ENCODE data around the gene SENP1.

SENP1 gene

DNA sequence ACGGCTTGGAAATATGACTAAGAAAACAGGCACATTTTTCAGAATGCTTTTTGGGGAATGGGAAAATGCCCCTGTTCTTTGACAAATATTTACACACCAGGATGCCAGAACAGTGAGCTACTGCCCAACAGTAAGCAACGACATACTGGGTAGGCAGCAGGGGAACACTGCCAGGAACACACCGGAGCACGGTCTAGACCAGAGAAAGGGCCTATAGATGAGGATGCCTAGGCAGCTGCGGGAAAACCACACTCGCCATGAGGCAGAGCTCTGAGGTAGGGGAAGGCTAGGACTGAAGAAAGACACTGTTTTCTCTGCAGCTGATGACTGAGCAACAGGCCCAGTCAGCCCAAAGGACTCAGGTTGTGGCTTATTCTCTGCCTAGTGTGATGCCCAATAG is 55.7 kb downstream of the SENP1 start:
- peaks cover 49% of the 10 kb centered on the region for H3K36me3 ChIP-seq (ENCODE audit: control insufficient read depth, insufficient read depth, low read length)
- H3K9me3 ChIP-seq (ENCODE audit: control insufficient read depth, insufficient read depth, low read length) = no peaks in the 10 kb centered on the region
- no peak overlapping the region for H3K27ac ChIP-seq (ENCODE audit: low read depth, low read length)
- H3K4me3 ChIP-seq (ENCODE audit: low read depth, low read length) = no peak overlapping the region
- H3K9ac ChIP-seq (ENCODE audit: low read depth, low read length) = no peak overlapping the region
- H3K27me3 ChIP-seq (ENCODE audit: control insufficient read depth, insufficient read depth, low read length) = no peaks in the 10 kb centered on the region
- no peaks in the 10 kb centered on the region for H3K4me1 ChIP-seq (ENCODE audit: control insufficient read depth, insufficient read depth, low read length)

DNA sequence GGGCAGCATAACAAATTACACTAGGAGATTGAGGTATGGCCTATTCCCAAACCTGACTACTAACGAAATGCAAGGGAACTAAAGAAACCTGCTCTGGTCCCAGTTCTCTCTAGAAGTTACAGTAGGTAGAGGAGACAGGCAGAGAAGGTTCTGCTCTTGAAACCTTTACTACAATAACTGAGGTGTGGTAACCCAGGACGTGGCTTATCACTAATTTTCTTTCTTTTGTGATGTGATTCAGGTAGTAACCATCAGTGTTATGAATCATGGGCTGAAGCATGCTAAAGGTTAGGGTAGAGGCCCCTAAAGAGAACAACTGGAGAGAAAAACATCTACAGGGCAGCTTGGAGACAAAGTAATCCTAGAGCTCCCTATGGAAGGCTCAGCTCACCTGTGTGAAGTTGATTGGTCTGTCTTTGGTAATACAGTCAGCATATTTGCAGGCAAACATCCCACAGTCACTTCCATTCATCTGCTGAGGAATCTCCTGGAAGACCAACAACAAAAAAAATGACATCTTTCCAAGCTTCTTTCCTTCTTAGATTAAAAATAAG is 59.8 kb downstream of the SENP1 start:
- H3K9me3 ChIP-seq (ENCODE audit: control insufficient read depth, insufficient read depth, low read length) = no peaks in the 10 kb centered on the region
- H3K36me3 ChIP-seq (ENCODE audit: control insufficient read depth, insufficient read depth, low read length) = peaks cover 69% of the 10 kb centered on the region
- no peaks in the 10 kb centered on the region for H3K4me1 ChIP-seq (ENCODE audit: control insufficient read depth, insufficient read depth, low read length)
- H3K27me3 ChIP-seq (ENCODE audit: control insufficient read depth, insufficient read depth, low read length) = no peaks in the 10 kb centered on the region
- H3K9ac ChIP-seq (ENCODE audit: low read depth, low read length) = no peak overlapping the region
- H3K4me3 ChIP-seq (ENCODE audit: low read depth, low read length) = no peak overlapping the region
- no peak overlapping the region for H3K27ac ChIP-seq (ENCODE audit: low read depth, low read length)

DNA sequence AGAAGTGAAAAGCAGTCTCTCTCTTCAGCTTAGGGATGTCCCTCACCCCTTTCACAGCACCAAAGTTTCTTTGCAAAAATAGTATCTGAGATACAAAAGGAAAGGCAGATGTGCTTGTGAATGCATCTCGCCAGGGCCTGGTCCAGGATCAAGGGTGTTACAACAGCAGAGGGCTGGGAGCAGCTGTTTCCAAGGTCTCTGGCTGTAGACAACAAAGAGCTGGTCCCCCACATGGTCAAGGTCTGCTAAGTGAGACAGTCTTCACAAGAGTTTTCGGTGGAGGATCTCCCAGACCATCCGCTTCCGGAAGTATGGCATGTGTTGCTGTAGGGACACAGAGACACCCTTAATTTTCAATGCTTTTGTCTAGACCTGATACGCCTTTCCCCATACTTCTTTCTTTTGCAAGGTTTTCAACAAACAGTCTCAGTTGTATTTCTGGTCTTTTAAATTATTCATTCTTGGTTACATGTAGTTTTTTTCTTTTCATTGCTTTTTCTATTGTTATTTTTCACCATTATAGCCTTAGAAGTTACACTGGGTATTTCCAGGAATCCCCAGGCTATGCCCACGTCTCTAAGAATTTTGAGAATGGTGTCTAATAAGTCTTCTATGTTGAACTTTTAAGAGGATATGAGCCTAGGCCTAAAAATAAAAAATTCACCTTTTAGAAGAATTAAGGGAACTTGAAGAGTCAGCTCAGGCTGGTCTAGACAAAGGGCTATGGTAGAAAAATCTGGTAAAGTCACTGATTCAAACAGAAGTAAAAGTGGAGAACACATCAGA is 60.6 kb downstream of the SENP1 start:
- peaks cover 69% of the 10 kb centered on the region for H3K36me3 ChIP-seq (ENCODE audit: control insufficient read depth, insufficient read depth, low read length)
- no peaks in the 10 kb centered on the region for H3K4me1 ChIP-seq (ENCODE audit: control insufficient read depth, insufficient read depth, low read length)
- H3K4me3 ChIP-seq (ENCODE audit: low read depth, low read length) = no peak overlapping the region
- H3K9ac ChIP-seq (ENCODE audit: low read depth, low read length) = no peak overlapping the region
- H3K27ac ChIP-seq (ENCODE audit: low read depth, low read length) = no peak overlapping the region
- H3K9me3 ChIP-seq (ENCODE audit: control insufficient read depth, insufficient read depth, low read length) = no peaks in the 10 kb centered on the region
- no peaks in the 10 kb centered on the region for H3K27me3 ChIP-seq (ENCODE audit: control insufficient read depth, insufficient read depth, low read length)

DNA sequence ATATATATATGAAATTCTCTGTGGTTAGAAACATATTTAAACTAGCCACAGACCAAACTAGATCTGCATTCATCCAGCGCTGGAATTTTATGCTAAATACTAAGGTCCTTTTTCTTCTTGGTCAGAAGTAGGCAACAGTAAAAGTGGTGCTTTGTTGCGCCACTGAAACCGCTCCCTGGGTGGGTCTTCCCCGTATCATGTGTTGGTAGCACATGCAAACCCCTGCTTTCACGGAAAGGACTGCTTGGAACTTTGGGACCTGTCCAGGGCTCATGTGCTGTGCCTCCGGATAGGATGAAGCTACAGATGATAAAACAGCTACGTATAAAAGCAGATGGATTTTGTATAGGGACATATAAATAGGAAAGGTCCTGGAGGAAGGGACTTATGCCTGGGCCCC is 61.5 kb downstream of the SENP1 start:
- H3K27me3 ChIP-seq (ENCODE audit: control insufficient read depth, insufficient read depth, low read length) = peaks cover 6% of the 10 kb centered on the region; the same call in 1 of the 2 replicates
- H3K27ac ChIP-seq (ENCODE audit: low read depth, low read length) = no peak overlapping the region
- H3K4me1 ChIP-seq (ENCODE audit: control insufficient read depth, insufficient read depth, low read length) = no peaks in the 10 kb centered on the region
- no peak overlapping the region for H3K9ac ChIP-seq (ENCODE audit: low read depth, low read length)
- no peak overlapping the region for H3K4me3 ChIP-seq (ENCODE audit: low read depth, low read length)
- no peaks in the 10 kb centered on the region for H3K9me3 ChIP-seq (ENCODE audit: control insufficient read depth, insufficient read depth, low read length)
- peaks cover 65% of the 10 kb centered on the region for H3K36me3 ChIP-seq (ENCODE audit: control insufficient read depth, insufficient read depth, low read length)

DNA sequence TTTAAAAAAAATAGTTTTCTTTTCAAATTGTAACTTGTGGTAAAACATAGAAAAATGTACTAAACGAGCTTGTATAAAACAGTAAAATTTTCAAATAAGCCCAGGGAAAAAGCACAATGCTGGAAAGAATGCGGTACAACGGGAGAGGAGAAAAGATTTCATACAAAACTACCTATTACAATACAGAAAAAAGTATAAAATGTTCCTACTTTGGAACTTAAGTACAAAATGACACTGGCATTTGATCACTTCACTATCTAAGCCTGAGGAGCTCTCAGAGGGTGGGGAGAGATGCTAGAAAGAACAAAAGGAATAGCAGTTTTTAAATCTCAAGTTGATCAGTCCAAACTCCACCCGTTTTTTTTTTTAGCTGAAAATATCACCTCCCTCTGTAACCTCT is 62.1 kb downstream of the SENP1 start:
- peaks cover 6% of the 10 kb centered on the region; the same call in 1 of the 2 replicates for H3K27me3 ChIP-seq (ENCODE audit: control insufficient read depth, insufficient read depth, low read length)
- H3K36me3 ChIP-seq (ENCODE audit: control insufficient read depth, insufficient read depth, low read length) = peaks cover 59% of the 10 kb centered on the region
- no peak overlapping the region for H3K4me3 ChIP-seq (ENCODE audit: low read depth, low read length)
- no peak overlapping the region for H3K27ac ChIP-seq (ENCODE audit: low read depth, low read length)
- H3K9me3 ChIP-seq (ENCODE audit: control insufficient read depth, insufficient read depth, low read length) = no peaks in the 10 kb centered on the region
- H3K4me1 ChIP-seq (ENCODE audit: control insufficient read depth, insufficient read depth, low read length) = no peaks in the 10 kb centered on the region
- no peak overlapping the region for H3K9ac ChIP-seq (ENCODE audit: low read depth, low read length)

DNA sequence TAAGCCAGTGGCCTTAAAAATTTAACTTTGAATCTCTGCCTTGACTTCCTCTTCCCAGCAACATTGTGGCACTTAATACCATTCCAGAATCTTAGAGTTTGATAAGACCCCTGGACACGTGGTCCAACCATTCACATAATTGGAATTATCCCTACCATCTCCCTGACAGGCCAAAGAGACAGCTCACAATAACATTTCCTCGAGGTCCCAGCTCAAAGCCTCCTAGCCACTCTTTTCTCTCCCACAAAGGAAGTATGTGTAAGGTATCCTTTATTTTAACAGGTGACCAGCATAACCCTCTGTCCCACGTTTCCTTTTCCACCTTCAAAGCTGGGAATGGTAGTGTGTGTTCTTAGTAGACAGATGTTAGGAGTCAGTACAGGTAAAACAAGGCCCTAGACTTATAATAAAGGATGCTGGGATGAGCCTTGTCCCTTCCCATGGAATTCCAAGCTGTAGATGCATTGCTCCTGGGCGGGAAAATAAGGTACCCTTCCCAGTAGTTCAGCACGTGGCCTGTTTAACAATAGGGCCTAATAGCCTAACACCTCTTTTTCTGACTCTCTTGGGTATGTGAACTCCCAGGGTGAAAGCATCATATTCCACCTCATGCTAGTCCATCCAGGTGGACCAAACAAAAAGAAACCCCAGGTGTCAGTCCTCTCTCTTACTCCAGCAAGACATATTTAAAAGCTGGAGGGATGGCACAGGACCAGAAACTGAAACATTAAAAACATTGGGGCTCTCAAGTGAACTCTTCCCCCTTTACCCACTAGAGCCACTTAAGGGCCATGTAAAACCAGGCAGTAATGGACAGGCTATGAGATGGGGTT is 64.1 kb downstream of the SENP1 start:
- peaks cover 40% of the 10 kb centered on the region for H3K36me3 ChIP-seq (ENCODE audit: control insufficient read depth, insufficient read depth, low read length)
- peaks cover 23% of the 10 kb centered on the region for H3K27me3 ChIP-seq (ENCODE audit: control insufficient read depth, insufficient read depth, low read length)
- peaks cover 12% of the 10 kb centered on the region for H3K4me1 ChIP-seq (ENCODE audit: control insufficient read depth, insufficient read depth, low read length)
- H3K4me3 ChIP-seq (ENCODE audit: low read depth, low read length) = no peak overlapping the region
- no peak overlapping the region for H3K9ac ChIP-seq (ENCODE audit: low read depth, low read length)
- no peak overlapping the region for H3K27ac ChIP-seq (ENCODE audit: low read depth, low read length)
- H3K9me3 ChIP-seq (ENCODE audit: control insufficient read depth, insufficient read depth, low read length) = no peaks in the 10 kb centered on the region

DNA sequence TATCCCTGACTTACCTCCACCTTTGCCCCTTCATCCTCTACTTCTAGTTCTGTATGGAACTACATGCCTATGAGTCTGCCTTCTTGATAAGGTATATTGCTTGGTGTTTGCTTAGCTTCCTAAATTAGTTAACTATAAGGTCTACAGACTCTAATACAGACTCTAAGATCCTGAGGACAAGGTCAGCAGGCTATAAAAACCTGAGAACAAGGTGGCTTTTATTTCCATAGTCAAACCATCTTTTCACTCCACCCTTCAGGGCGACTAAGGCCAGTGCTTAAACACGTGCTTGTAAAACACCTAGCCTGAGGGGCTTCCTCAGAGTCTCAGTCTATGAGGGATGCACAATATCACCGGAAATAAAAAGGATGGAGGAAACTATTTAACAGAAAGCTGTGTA is 65.5 kb downstream of the SENP1 start:
- H3K4me1 ChIP-seq (ENCODE audit: control insufficient read depth, insufficient read depth, low read length) = peaks cover 16% of the 10 kb centered on the region
- H3K9me3 ChIP-seq (ENCODE audit: control insufficient read depth, insufficient read depth, low read length) = no peaks in the 10 kb centered on the region
- peaks cover 37% of the 10 kb centered on the region for H3K27me3 ChIP-seq (ENCODE audit: control insufficient read depth, insufficient read depth, low read length)
- H3K36me3 ChIP-seq (ENCODE audit: control insufficient read depth, insufficient read depth, low read length) = peaks cover 25% of the 10 kb centered on the region
- H3K27ac ChIP-seq (ENCODE audit: low read depth, low read length) = no peak overlapping the region
- no peak overlapping the region for H3K9ac ChIP-seq (ENCODE audit: low read depth, low read length)
- no peak overlapping the region for H3K4me3 ChIP-seq (ENCODE audit: low read depth, low read length)

DNA sequence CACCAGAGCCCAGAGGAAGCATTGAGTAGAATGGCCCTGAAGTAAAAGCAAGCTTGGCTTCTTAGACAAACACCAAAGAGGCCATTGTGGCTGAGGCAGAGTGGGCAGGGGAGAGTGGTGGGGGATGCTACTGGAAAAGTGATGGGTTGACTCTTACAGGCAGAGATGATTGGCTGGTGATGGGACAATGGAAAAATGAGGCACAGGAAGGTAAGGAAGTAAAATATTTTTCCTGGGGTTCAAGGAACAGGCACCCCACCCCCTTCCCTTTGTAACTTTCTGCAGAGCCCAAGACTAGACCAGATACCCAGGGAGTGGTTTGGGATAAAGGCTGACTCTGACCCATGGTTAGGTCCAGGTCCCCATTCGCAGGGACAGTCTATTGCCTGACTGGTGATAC is 66.7 kb downstream of the SENP1 start:
- Histone ChIP-seq H3K9ac (ENCODE audit: low read depth, low read length) (no peak overlapping the region), H3K36me3 (ENCODE audit: control insufficient read depth, insufficient read depth, low read length) (peaks cover 13% of the 10 kb centered on the region), H3K27me3 (ENCODE audit: control insufficient read depth, insufficient read depth, low read length) (peaks cover 49% of the 10 kb centered on the region), H3K4me1 (ENCODE audit: control insufficient read depth, insufficient read depth, low read length) (peaks cover 16% of the 10 kb centered on the region), H3K4me3 (ENCODE audit: low read depth, low read length) (no peak overlapping the region), H3K27ac (ENCODE audit: low read depth, low read length) (no peak overlapping the region), H3K9me3 (ENCODE audit: control insufficient read depth, insufficient read depth, low read length) (no peaks in the 10 kb centered on the region)

DNA sequence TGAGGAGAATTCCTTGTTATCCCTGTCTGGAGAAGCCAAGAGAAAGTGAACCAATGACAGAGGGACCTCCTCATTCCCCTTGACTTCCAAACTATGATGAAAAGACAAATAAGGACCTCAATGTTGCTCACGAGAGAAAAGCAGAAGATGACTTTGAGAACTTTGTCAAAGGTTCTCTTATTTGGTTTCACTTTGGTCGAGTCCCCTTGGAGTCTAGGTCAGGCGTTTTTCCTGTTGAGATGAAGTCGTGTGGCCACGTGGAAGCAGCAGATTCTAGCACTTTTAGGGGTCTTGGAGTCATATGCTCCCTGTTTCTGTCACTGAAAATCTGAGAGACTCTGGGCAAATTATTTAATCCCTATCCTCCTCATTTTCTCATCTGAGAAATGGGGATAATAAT is 67.8 kb downstream of the SENP1 start:
- Histone ChIP-seq H3K9me3 (ENCODE audit: control insufficient read depth, insufficient read depth, low read length) (no peaks in the 10 kb centered on the region), H3K27ac (ENCODE audit: low read depth, low read length) (peak overlapping the region; percentile 86), H3K9ac (ENCODE audit: low read depth, low read length) (peak overlapping the region; percentile 74), H3K36me3 (ENCODE audit: control insufficient read depth, insufficient read depth, low read length) (peaks cover 3% of the 10 kb centered on the region; the same call in 1 of the 2 replicates), H3K27me3 (ENCODE audit: control insufficient read depth, insufficient read depth, low read length) (peaks cover 59% of the 10 kb centered on the region), H3K4me1 (ENCODE audit: control insufficient read depth, insufficient read depth, low read length) (peaks cover 16% of the 10 kb centered on the region), H3K4me3 (ENCODE audit: low read depth, low read length) (peak overlapping the region; percentile 49)

DNA sequence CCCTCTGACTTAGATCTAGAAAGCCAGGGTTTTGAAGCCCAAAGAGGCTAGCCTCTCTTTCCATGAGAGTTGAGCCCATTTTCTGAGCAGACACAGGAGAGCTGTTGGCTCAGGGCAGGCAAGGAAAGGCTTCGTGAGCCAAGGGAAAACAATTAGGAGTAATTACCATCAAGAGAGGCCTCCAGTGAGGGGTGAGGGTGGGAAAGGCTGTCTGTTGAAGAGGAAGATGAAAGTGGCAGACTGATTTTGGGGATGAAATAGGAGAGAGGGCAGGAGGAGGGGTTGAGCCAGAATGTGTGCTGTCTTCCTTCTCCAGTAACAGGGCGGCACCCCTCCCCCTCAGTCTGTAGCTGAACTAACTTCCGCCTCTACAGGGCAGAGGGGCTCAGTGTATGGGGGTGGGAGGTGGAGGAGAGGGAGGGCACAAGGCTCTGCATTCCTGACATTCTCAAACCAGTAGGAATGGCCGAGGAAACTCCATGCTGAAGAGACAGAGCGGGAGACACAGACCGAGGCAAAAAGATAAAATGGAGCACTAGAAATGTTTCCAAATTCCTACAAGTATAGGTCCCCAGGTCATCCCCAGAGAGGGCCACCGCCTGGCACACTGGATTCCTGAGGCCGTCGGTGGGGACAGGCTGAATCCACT is 68.5 kb downstream of the SENP1 start:
- H3K36me3 ChIP-seq (ENCODE audit: control insufficient read depth, insufficient read depth, low read length) = no peaks in the 10 kb centered on the region
- peak overlapping the region; percentile 74 for H3K9ac ChIP-seq (ENCODE audit: low read depth, low read length)
- peak overlapping the region; percentile 49 for H3K4me3 ChIP-seq (ENCODE audit: low read depth, low read length)
- H3K4me1 ChIP-seq (ENCODE audit: control insufficient read depth, insufficient read depth, low read length) = peaks cover 16% of the 10 kb centered on the region
- H3K9me3 ChIP-seq (ENCODE audit: control insufficient read depth, insufficient read depth, low read length) = no peaks in the 10 kb centered on the region
- H3K27ac ChIP-seq (ENCODE audit: low read depth, low read length) = peak overlapping the region; percentile 86
- peaks cover 66% of the 10 kb centered on the region for H3K27me3 ChIP-seq (ENCODE audit: control insufficient read depth, insufficient read depth, low read length)
